Spleen (tissue), 7 donors: ENCODE data around the gene MAP4K2.

Experiments used
- POLR2A ChIP-seq, 3 donors: fragments of 450-650 bp; IDR thresholded peaks; one replicate each; pipeline ENCODE4 v1.5.1; 2017; ENCODE audit warnings: antibody characterized with exemption in 3 of 3, mild to moderate bottlenecking in 1 of 3
- POLR2AphosphoS5 ChIP-seq, 3 donors: sonication (generic); formaldehyde crosslinking; IDR thresholded peaks; one replicate each; pipeline ENCODE4 v1.5.1; 2017; ENCODE audit warnings: antibody characterized with exemption in 3 of 3
- TF ChIP-seq, protein P1 (sequence below), 11 experiments: fragments of 200-600 bp in 7 of 11; fragments of 450-650 bp in 4 of 11; sonication (generic) in 4 of 11; IDR thresholded peaks in 8 of 11; conservative IDR thresholded peaks in 3 of 11; 1 replicate in 7 of 11; 2 replicates in 4 of 11; pipeline versions ENCODE4 v1.4.0 to v1.8.0; 2016 to 2021; ENCODE audit warnings: antibody characterized with exemption in 11 of 11, inconsistent platforms in 4 of 11, mild to moderate bottlenecking in 1 of 11
- donor health status: DM: no; HTN: no; CAD: no; lungs with moderate emphysema.
- donor health status: DM: no; HTN: no; CAD: no.
- donor health status: DM: no; HTN: no; CAD: no.

DNA sequence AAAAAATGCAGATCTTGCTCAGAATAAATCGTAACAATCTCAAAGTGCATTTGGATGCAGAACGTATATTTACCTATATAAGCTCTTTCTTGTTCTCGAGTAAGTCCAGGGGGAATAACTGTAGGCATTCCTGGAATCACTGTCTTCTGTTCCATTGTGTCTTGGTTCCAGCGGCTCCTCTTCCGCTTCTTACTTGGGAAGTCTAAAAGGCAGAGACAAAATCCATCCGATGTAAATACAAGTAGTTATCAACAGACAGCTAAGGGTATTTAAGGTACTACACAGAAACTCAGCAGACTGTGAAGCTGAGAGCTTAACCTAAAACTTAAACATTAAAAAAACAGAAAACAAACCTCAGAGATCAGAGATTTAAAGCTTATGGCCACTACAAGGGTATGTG is 26.6 kb downstream of the MAP4K2 start:
- TF ChIP-seq, protein P1, sequence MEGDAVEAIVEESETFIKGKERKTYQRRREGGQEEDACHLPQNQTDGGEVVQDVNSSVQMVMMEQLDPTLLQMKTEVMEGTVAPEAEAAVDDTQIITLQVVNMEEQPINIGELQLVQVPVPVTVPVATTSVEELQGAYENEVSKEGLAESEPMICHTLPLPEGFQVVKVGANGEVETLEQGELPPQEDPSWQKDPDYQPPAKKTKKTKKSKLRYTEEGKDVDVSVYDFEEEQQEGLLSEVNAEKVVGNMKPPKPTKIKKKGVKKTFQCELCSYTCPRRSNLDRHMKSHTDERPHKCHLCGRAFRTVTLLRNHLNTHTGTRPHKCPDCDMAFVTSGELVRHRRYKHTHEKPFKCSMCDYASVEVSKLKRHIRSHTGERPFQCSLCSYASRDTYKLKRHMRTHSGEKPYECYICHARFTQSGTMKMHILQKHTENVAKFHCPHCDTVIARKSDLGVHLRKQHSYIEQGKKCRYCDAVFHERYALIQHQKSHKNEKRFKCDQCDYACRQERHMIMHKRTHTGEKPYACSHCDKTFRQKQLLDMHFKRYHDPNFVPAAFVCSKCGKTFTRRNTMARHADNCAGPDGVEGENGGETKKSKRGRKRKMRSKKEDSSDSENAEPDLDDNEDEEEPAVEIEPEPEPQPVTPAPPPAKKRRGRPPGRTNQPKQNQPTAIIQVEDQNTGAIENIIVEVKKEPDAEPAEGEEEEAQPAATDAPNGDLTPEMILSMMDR (IDR thresholded peaks at IDR 0.05 in 8 of 11, conservative IDR thresholded peaks at IDR 0.05 in 3 of 11): no peak
- TF ChIP-seq POLR2A (IDR thresholded peaks at IDR 0.05) (no peak), POLR2AphosphoS5 (IDR thresholded peaks at IDR 0.05) (no peak)
